Activated T-helper 1 cell treated with anti-CD3 and anti-CD28 coated beads, Interleukin-12 subunit alpha, Interleukin-12 subunit beta, Interleukin-2, Interleukin-4 antibody, amounts not matched to agents 30 ng/mL and 10 ng/mL and 1 ng/mL, durations not matched to agents 14 hours and 24 hours and 36 hours (primary cell): Measurements from ENCODE around the gene PRKACA. TPM values are rescaled to one million over a fixed set of nuclear protein-coding genes. Genes with fewer than 3 reads are reported as not detected.
A peak's percentile ranks its signal among the peaks of the same experiment; 100 is the strongest.
"Not testable (repeated sequence)": the region's sequence is repeated elsewhere in the genome, so short reads cannot be mapped to it uniquely, and the experiment has no call there.

Experiments
- DNase-seq: peaks from one replicate; pipeline ENCODE4 v3.0.0; 2021; ENCODE audit warnings: low spot score
- H3K27ac Mint-ChIP-seq: one replicate; pipeline ENCODE4 v1.8.0; 2021; ENCODE audit warnings: mild to moderate bottlenecking, mixed read lengths
- H3K27me3 Mint-ChIP-seq: one replicate; pipeline ENCODE4 v1.8.0; 2022; ENCODE audit warnings: mild to moderate bottlenecking, moderate library complexity, mixed read lengths; ENCODE audit not compliant: insufficient read depth
- H3K36me3 Mint-ChIP-seq: one replicate; pipeline ENCODE4 v1.8.0; 2021; ENCODE audit warnings: low read depth, mixed read lengths
- H3K4me1 Mint-ChIP-seq: one replicate; pipeline ENCODE4 v1.8.0; 2021; ENCODE audit warnings: low read depth, mixed read lengths
- H3K4me3 Mint-ChIP-seq: one replicate; pipeline ENCODE4 v1.8.0; 2021; ENCODE audit warnings: mild to moderate bottlenecking, moderate library complexity, mixed read lengths
- H3K9me3 Mint-ChIP-seq: one replicate; pipeline ENCODE4 v1.8.0; 2021; ENCODE audit warnings: mixed read lengths
- intact Hi-C: fragments of 100-400 bp; cut with micrococcal nuclease; formaldehyde crosslinking; loops from one replicate; pipeline ENCODE4 v1.15.1; 2024
- total RNA-seq: library from RNA; stranded (reverse); gene quantifications from 2 replicates; pipeline ENCODE4 v1.2.3, GENCODE V29; 2022

The PRKACA gene
- total RNA-seq, 1 donor from 2014 or later = 63.7 TPM

DNA sequence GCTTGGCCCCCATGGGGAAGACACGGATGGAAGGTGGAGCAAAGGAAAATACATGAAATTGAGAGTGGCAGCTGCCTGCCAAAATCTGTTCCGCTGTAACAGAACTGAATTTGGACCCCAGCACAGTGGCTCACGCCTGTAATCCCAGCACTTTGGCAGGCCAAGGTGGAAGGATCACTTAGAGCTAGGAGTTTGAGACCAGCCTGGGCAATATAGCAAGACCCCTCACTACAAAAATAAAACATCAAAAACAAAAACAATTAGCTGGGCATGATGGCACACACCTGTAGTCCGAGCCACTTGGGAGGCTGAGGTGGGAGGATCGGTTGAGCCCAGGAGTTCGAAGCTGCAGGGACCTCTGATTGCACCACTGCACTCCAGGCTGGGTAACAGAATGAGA lies 65.1 kb downstream of the PRKACA start:
- Mint-ChIP-seq H3K36me3 (peaks cover 41% of the 10 kb centered on the region), H3K4me3 (no peak overlapping the region), H3K27ac (no peak overlapping the region), H3K9me3 (peaks cover 4% of the 10 kb centered on the region), H3K4me1 (peaks cover 7% of the 10 kb centered on the region), H3K27me3 (peaks cover 9% of the 10 kb centered on the region)
- DNase-seq = no peak
- intact Hi-C loops = no loop called here

GRCh38 chr19:14051980-14052379 lies 65.6 kb downstream of the PRKACA start:
- Mint-ChIP-seq H3K36me3 (peaks cover 41% of the 10 kb centered on the region), H3K9me3 (peaks cover 4% of the 10 kb centered on the region), H3K4me1 (peaks cover 7% of the 10 kb centered on the region), H3K27me3 (peaks cover 9% of the 10 kb centered on the region), H3K4me3 (no peak overlapping the region), H3K27ac (no peak overlapping the region)
- DNase-seq = no peak
- intact Hi-C loops = no loop called here

GRCh38 chr19:14050961-14051360 lies 66.6 kb downstream of the PRKACA start:
- H3K4me1 Mint-ChIP-seq, H3K27me3 Mint-ChIP-seq, intact Hi-C loops, DNase-seq, H3K9me3 Mint-ChIP-seq, H3K4me3 Mint-ChIP-seq, H3K27ac Mint-ChIP-seq: not testable (repeated sequence)
- peaks cover 47% of the 10 kb centered on the region for H3K36me3 Mint-ChIP-seq

- Mint-ChIP-seq H3K27ac (no peak overlapping the region), H3K9me3 (peaks cover 4% of the 10 kb centered on the region), H3K36me3 (peaks cover 51% of the 10 kb centered on the region), H3K4me1 (peaks cover 7% of the 10 kb centered on the region), H3K4me3 (no peak overlapping the region), H3K27me3 (peaks cover 7% of the 10 kb centered on the region)
- no peak for DNase-seq
- intact Hi-C loops = no loop called here
Observed at GRCh38 chr19:14050512-14050911, 67.0 kb downstream of the PRKACA start.

GRCh38 chr19:14048443-14049153 lies 69.0 kb downstream of the PRKACA start:
- Mint-ChIP-seq H3K36me3 (peaks cover 46% of the 10 kb centered on the region), H3K27me3 (no peaks in the 10 kb centered on the region)
- intact Hi-C loops = loop anchor here (1.0 to 5.0 kb wide), 2 partner anchors 81 to 168 kb away; no protein-coding TSS in a partner anchor

DNA sequence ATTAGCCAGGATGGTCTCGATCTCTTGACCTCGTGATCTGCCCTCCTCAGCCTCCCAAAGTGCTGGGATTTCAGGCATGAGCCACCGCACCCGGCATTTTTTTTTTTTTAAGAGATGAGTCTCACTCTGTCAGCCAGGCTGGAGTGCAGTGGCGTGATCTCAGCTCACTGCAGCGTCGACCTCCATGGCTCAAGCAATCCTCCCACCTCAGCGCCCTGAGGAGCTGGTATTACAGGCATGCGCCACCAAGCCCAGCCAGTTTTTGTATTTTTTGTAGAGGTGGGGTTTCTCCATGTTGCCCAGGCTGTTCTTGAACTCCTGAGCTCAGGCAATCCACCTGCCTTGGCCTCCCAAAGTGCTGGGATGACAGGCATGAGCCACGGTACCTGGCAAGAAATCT lies 69.7 kb downstream of the PRKACA start:
- peaks cover 47% of the 10 kb centered on the region for H3K36me3 Mint-ChIP-seq
- not testable (repeated sequence) for H3K9me3 Mint-ChIP-seq, H3K27me3 Mint-ChIP-seq, H3K27ac Mint-ChIP-seq, H3K4me3 Mint-ChIP-seq, DNase-seq
- H3K4me1 Mint-ChIP-seq = peaks cover 10% of the 10 kb centered on the region
- intact Hi-C loops = loop anchor here (1.0 to 5.0 kb wide), 2 partner anchors 81 to 168 kb away; no protein-coding TSS in a partner anchor

More at GRCh38 chr19:14048443-14049153, 69.0 kb downstream of the PRKACA start:
- peak; percentile 60 for DNase-seq
- Mint-ChIP-seq H3K9me3 (peaks cover 4% of the 10 kb centered on the region), H3K4me1 (peaks cover 7% of the 10 kb centered on the region), H3K4me3 (no peak overlapping the region), H3K27ac (no peak overlapping the region)

- peaks cover 43% of the 10 kb centered on the region for H3K36me3 Mint-ChIP-seq
- peaks cover 11% of the 10 kb centered on the region for H3K4me1 Mint-ChIP-seq
- intact Hi-C loops = loop anchor here (1.0 kb wide), 1 partner anchor 163 kb away; no protein-coding TSS in a partner anchor
Observed at GRCh38 chr19:14042659-14043608, 74.6 kb downstream of the PRKACA start.

More at GRCh38 chr19:14042659-14043608, 74.6 kb downstream of the PRKACA start:
- peak; percentile 19 for DNase-seq
- H3K4me3 Mint-ChIP-seq, H3K9me3 Mint-ChIP-seq, H3K27me3 Mint-ChIP-seq: not testable (repeated sequence)
- peak overlapping the region; percentile 70 for H3K27ac Mint-ChIP-seq

Other genes with a start within 250 kb of the PRKACA start
- 1.5 and 3.1 TPM in 2 replicates for gene NANOS3, start 240.6 kb downstream of the PRKACA start, total RNA-seq
- gene BRME1, start 211.6 kb downstream of the PRKACA start, total RNA-seq = 16.6 and 20.5 TPM in 2 replicates
- gene CC2D1A, start 211.6 kb downstream of the PRKACA start, total RNA-seq = 43.9 and 45.6 TPM in 2 replicates
- gene PODNL1, start 179.3 kb downstream of the PRKACA start, total RNA-seq = not detected in 2 replicates
- gene DCAF15, start 165.3 kb downstream of the PRKACA start, total RNA-seq = 57.8 and 61.5 TPM in 2 replicates
- gene RFX1, start 111.4 kb downstream of the PRKACA start, total RNA-seq = 16.0 and 17.0 TPM in 2 replicates
- not detected in 2 replicates for gene RLN3, start 89.6 kb downstream of the PRKACA start, total RNA-seq
- gene IL27RA, start 86.0 kb downstream of the PRKACA start, total RNA-seq = 82.5 and 84.9 TPM in 2 replicates
- gene PALM3, start 55.7 kb downstream of the PRKACA start, total RNA-seq = 0.65 TPM in 1 of 2 replicates, not detected in the other
- gene MISP3, start 45.0 kb downstream of the PRKACA start, total RNA-seq = 2.3 TPM in 2 replicates
- gene C19orf67, start 32.0 kb downstream of the PRKACA start, total RNA-seq = 0.67 and 1.1 TPM in 2 replicates
- gene SAMD1, start 27.0 kb downstream of the PRKACA start, total RNA-seq = 130 TPM in 2 replicates
- 76.3 and 77.4 TPM in 2 replicates for gene ASF1B, start 18.8 kb upstream of the PRKACA start, total RNA-seq
- 11.6 and 12.4 TPM in 2 replicates for gene ADGRL1, start 88.4 kb upstream of the PRKACA start, total RNA-seq